Astrocyte of the cerebellum (primary cell): ENCODE results near the gene RAET1G.
A peak's percentile ranks its signal among the peaks of the same experiment; 100 is the strongest.
"Not testable (repeated sequence)": the region's sequence is repeated elsewhere in the genome, so short reads cannot be mapped to it uniquely, and the experiment has no call there.

Experiments
- DNase-seq: peaks from one replicate; pipeline ENCODE4 v3.0.0-alpha.2; 2011; ENCODE audit warnings: low read depth
- H3K4me3 ChIP-seq: 2 replicates; pipeline ENCODE4 v1.5.1; 2011; ENCODE audit warnings: mild to moderate bottlenecking, low read depth, low read length, moderate library complexity
- in situ Hi-C: cut with HindIII; loops from 2 replicates; pipeline ENCODE4 v1.10.0; 2017; ENCODE audit warnings: low sequenced_read_pairs
- TF ChIP-seq, protein P1 (sequence below): IDR thresholded peaks from 2 replicates; pipeline ENCODE4 v1.5.1; 2012; ENCODE audit warnings: low read length, low read depth, moderate library complexity, mild to moderate bottlenecking; ENCODE audit errors: missing control alignments

RAET1G gene

DNA sequence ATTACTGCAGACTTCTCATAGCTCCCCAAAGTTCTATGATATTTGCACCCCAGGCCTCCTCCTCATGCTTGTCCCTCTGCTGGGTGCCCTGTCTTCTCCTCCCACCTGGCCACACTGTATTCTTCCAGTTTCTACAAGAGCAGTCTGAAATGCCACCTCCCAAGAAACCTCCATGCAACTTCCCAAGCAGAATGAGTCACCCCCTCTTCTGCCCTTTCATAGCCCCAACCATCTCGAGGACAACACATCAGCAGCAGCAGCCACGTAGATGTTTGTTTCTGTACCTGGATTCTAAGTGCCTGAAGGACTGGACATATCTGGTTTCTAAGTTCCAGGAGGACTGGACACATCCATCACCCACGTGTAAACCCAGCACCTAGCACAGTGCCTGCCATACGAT is 12.3 kb upstream of the RAET1G start:
- in situ Hi-C loops: no loop called here
- H3K4me3 ChIP-seq: no peak overlapping the region
- TF ChIP-seq, protein P1, sequence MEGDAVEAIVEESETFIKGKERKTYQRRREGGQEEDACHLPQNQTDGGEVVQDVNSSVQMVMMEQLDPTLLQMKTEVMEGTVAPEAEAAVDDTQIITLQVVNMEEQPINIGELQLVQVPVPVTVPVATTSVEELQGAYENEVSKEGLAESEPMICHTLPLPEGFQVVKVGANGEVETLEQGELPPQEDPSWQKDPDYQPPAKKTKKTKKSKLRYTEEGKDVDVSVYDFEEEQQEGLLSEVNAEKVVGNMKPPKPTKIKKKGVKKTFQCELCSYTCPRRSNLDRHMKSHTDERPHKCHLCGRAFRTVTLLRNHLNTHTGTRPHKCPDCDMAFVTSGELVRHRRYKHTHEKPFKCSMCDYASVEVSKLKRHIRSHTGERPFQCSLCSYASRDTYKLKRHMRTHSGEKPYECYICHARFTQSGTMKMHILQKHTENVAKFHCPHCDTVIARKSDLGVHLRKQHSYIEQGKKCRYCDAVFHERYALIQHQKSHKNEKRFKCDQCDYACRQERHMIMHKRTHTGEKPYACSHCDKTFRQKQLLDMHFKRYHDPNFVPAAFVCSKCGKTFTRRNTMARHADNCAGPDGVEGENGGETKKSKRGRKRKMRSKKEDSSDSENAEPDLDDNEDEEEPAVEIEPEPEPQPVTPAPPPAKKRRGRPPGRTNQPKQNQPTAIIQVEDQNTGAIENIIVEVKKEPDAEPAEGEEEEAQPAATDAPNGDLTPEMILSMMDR: no peak
- no peak for DNase-seq

DNA sequence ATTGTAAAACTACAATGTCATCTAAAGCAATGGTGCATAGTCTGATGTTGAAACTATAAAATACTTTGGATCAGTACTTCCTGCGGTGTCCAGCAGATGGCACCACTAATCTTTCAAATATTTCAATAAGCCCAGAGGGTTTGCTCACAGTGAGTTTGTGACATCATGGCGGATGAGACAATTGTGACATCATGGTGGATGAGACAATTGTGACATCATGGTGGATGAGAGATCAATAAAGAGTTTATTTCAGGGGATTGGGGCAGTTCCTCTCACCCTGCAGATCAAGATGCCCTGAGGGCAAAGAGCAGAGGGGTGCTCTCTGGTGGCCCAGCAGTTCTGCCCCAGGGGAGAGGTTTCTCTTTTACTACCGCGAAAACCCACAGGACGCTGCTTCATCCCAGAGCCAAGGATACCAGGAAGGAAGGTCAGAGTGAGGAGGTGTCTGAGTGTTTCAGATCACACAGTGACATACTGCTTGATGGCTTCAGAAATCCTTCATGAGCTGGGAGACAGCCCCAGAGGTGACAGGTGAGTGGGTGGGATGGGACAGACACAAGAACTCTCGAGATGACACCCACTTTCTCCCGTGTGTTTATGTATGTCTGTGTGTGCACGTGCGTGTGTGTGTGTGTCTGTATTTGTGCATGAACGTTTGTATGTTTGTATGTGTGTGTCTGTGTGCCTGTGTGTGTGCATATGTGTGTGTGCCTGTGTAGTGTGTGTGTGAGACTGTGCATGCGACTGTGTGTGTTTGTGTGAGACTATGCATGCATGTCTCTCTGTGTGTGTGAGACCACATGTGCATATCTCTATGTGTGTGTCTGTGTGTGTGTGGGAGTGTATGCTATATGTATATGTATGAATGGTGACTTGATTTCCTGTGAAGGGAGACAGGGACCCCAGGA is 11.6 kb upstream of the RAET1G start:
- DNase-seq: peak; percentile 55
- in situ Hi-C loops: no loop called here

DNA sequence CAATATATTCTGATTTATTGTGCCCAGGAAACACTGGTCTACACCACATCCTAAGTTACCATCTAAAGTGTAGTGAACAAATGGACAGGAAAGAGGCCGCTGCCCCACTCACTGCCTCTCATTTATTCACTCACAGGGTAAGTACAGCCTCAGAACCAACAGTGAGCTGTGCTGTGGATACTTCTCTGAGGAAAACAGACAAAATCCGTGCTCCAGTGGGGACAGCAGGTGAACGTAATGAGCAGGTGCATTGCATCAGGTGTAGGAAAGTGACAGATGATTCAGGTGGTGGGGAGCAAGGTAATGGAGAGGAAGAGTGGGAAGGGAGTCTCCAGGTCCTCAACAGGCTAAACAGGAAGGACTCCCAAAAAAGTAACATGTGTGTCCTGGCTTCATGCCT is 10.5 kb upstream of the RAET1G start:
- no peak for DNase-seq
- H3K4me3 ChIP-seq: no peak overlapping the region
- TF ChIP-seq, protein P1: no peak
- in situ Hi-C loops: no loop called here

More for the DNA sequence above, 11.6 kb upstream of the RAET1G start:
- H3K4me3 ChIP-seq: no peak overlapping the region
- TF ChIP-seq, protein P1: peak; percentile 65

DNA sequence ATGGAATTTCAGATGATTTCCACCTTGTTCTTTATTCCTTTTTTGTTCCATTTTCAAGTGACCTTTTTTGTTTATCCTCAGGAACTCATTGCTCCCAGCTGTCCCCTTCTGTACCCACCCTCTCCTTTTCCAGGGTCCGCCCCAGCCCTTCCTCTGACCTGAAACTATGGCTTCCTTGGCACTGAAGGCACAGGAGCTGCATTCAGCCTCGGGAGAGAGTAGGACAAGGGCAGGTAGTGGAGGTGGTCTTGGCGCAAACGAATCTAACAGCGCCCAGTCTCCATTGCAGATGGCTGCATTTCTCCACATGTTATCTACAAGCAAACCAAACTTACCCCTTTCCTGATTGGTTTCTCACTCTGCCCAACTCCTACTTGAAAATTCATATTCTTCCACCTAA is 10.1 kb upstream of the RAET1G start:
- in situ Hi-C loops: no loop called here
- DNase-seq: no peak
- H3K4me3 ChIP-seq: no peak overlapping the region
- TF ChIP-seq, protein P1: no peak

DNA sequence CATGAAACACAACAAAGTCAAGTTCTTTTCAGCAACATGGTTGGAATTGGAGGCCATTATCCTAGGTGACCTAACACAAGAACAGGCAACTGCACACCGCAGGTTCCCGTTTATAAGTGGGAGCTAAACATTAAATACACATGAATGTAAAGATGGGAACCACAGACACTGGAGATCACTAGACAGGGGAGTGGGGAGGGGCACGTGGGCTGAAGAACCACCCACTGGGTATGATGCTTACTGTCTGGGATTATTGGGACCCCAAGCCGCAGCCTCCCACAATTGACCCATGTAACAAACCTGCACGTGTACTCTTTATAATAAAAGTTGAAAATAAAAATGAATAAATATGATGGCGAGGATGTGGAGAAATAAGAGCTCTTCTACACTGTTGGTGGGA is 8.6 kb upstream of the RAET1G start:
- DNase-seq: no peak
- H3K4me3 ChIP-seq: no peak overlapping the region
- in situ Hi-C loops: no loop called here
- TF ChIP-seq, protein P1: no peak

DNA sequence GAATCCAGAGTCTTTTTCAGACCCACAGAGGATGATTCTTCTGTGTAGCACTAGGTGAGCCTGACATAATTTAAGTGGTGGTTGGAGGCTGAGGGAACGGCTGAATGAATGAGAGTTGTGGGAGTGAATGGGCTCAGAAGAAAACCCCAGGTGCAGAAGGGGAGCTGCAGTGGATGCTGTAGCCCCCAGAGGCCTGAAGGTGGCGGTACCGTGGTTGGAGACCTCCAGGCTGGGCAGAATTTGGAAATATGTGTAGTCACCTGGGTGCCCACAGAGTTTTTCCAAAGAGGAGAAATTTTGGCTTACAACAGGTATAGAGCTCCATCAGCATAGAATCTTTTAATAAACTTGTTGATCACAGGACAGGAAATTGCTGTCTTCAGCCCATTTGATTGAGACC is 6.5 kb upstream of the RAET1G start:
- no peak for DNase-seq
- H3K4me3 ChIP-seq: no peak overlapping the region
- in situ Hi-C loops: no loop called here
- TF ChIP-seq, protein P1: peak; percentile 59

DNA sequence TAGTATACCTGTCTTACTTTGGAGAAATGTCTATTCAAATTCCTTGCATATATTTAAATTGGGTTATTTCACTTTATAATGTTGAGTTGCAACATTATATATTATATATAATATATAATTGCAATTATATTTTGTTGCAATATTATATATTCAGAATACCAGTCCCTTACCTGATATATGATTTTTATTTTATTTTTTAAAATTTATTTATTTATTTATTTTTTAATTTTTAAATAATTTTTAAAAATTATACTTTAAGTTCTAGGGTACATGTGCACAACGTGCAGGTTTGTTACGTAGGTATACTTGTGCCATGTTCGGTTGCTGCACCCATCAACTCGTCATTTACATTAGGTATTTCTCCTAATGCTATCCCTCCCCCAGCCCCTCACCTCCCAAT is 4.1 kb upstream of the RAET1G start:
- in situ Hi-C loops, DNase-seq, H3K4me3 ChIP-seq: not testable (repeated sequence)
